Measurements from ENCODE around the gene PCNT. TPM values are rescaled to one million over a fixed set of nuclear protein-coding genes. Genes with fewer than 3 reads are reported as not detected.

The PCNT gene
- total RNA-seq, 1 experiment from 2014 or later, result 38.4 TPM

- Mint-ChIP-seq H3K27me3 (ENCODE audit: insufficient read depth, unreplicated experiment) (no peaks in the 10 kb centered on the region), H3K4me3 (ENCODE audit: unreplicated experiment) (no peak overlapping the region), H3K27ac (ENCODE audit: unreplicated experiment) (no peak overlapping the region), H3K4me1 (ENCODE audit: low read depth, unreplicated experiment) (no peaks in the 10 kb centered on the region), H3K9me3 (ENCODE audit: unreplicated experiment) (no peaks in the 10 kb centered on the region), H3K36me3 (ENCODE audit: insufficient read depth, unreplicated experiment) (peaks cover 38% of the 10 kb centered on the region)
- TF ChIP-seq CTCF (IDR thresholded peaks at IDR 0.05; ENCODE audit: insufficient read depth in 1 of 2, low read depth in 1 of 2, low read length in 1 of 2, severe bottlenecking in 1 of 2, unreplicated experiment in 1 of 2), result no peak
- POLR2A ChIA-PET, result no interaction called here
- CTCF ChIA-PET, result no interaction called here
- no peak overlapping the region for H3K4me3 ChIP-seq (ENCODE audit: low read depth, low read length)
- no peak for DNase-seq
- no peaks in the 10 kb centered on the region; the same call in 1 of the 2 replicates for H3K36me3 ChIP-seq (ENCODE audit: control insufficient read depth, insufficient read depth, low read length)
- H3K27me3 ChIP-seq (replicated peaks; ENCODE audit: control insufficient read depth, insufficient read depth, low read length), result no peaks in the 10 kb centered on the region
- intact Hi-C loops (cut with micrococcal nuclease; ENCODE audit: unreplicated experiment), result no loop called here
- BruUV-seq (replicated peaks), result no TSS peak
- H3K9me3 ChIP-seq, result no peaks in the 10 kb centered on the region
- no peaks in the 10 kb centered on the region for H3K4me1 ChIP-seq
Measured at GRCh38 chr21:46394595-46395104, 70.7 kb downstream of the PCNT start.

- no peak overlapping the region for H3K27ac Mint-ChIP-seq (ENCODE audit: unreplicated experiment)
- no peaks in the 10 kb centered on the region for H3K27me3 Mint-ChIP-seq (ENCODE audit: insufficient read depth, unreplicated experiment)
- H3K36me3 Mint-ChIP-seq (ENCODE audit: insufficient read depth, unreplicated experiment), result peaks cover 43% of the 10 kb centered on the region
- Histone ChIP-seq H3K4me1 (no peaks in the 10 kb centered on the region), H3K9me3 (no peaks in the 10 kb centered on the region), H3K36me3 (ENCODE audit: control insufficient read depth, insufficient read depth, low read length) (no peaks in the 10 kb centered on the region; the same call in 1 of the 2 replicates), H3K4me3 (ENCODE audit: low read depth, low read length) (no peak overlapping the region), H3K27me3 (replicated peaks; ENCODE audit: control insufficient read depth, insufficient read depth, low read length) (no peaks in the 10 kb centered on the region)
- no TSS peak for BruUV-seq (replicated peaks)
- no peaks in the 10 kb centered on the region for H3K4me1 Mint-ChIP-seq (ENCODE audit: low read depth, unreplicated experiment)
- no peak for TF ChIP-seq CTCF (IDR thresholded peaks at IDR 0.05; ENCODE audit: insufficient read depth in 1 of 2, low read depth in 1 of 2, low read length in 1 of 2, severe bottlenecking in 1 of 2, unreplicated experiment in 1 of 2)
- H3K9me3 Mint-ChIP-seq (ENCODE audit: unreplicated experiment), result no peaks in the 10 kb centered on the region
- ChIA-PET POLR2A (no interaction called here), CTCF (interaction anchor here (0.6 kb wide), 1 partner anchor 190 kb away, joined by 3 read pairs; no protein-coding TSS in a partner anchor)
- intact Hi-C loops (cut with micrococcal nuclease; ENCODE audit: unreplicated experiment), result no loop called here
- H3K4me3 Mint-ChIP-seq (ENCODE audit: unreplicated experiment), result no peak overlapping the region
- no peak for DNase-seq
Measured at GRCh38 chr21:46397211-46397905, 73.4 kb downstream of the PCNT start.

- Histone ChIP-seq H3K4me1 (no peaks in the 10 kb centered on the region), H3K36me3 (ENCODE audit: control insufficient read depth, insufficient read depth, low read length) (no peaks in the 10 kb centered on the region; the same call in 1 of the 2 replicates), H3K27me3 (replicated peaks; ENCODE audit: control insufficient read depth, insufficient read depth, low read length) (no peaks in the 10 kb centered on the region), H3K4me3 (ENCODE audit: low read depth, low read length) (no peak overlapping the region), H3K9me3 (no peaks in the 10 kb centered on the region)
- TF ChIP-seq CTCF (IDR thresholded peaks at IDR 0.05; ENCODE audit: insufficient read depth in 1 of 2, low read depth in 1 of 2, low read length in 1 of 2, severe bottlenecking in 1 of 2, unreplicated experiment in 1 of 2), result no peak
- intact Hi-C loops (cut with micrococcal nuclease; ENCODE audit: unreplicated experiment), result no loop called here
- H3K27ac Mint-ChIP-seq (ENCODE audit: unreplicated experiment), result no peak overlapping the region
- H3K36me3 Mint-ChIP-seq (ENCODE audit: insufficient read depth, unreplicated experiment), result peaks cover 43% of the 10 kb centered on the region
- no peaks in the 10 kb centered on the region for H3K9me3 Mint-ChIP-seq (ENCODE audit: unreplicated experiment)
- no peak for DNase-seq
- no TSS peak for BruUV-seq (replicated peaks)
- POLR2A ChIA-PET, result no interaction called here
- CTCF ChIA-PET, result interaction anchor here (0.6 kb wide), 1 partner anchor 190 kb away, joined by 3 read pairs; no protein-coding TSS in a partner anchor
- no peaks in the 10 kb centered on the region for H3K4me1 Mint-ChIP-seq (ENCODE audit: low read depth, unreplicated experiment)
- no peak overlapping the region for H3K4me3 Mint-ChIP-seq (ENCODE audit: unreplicated experiment)
- H3K27me3 Mint-ChIP-seq (ENCODE audit: insufficient read depth, unreplicated experiment), result no peaks in the 10 kb centered on the region
Measured at GRCh38 chr21:46397993-46398392, 74.0 kb downstream of the PCNT start.
